ENCODE data around the gene MRPS25.

MRPS25 gene

DNA sequence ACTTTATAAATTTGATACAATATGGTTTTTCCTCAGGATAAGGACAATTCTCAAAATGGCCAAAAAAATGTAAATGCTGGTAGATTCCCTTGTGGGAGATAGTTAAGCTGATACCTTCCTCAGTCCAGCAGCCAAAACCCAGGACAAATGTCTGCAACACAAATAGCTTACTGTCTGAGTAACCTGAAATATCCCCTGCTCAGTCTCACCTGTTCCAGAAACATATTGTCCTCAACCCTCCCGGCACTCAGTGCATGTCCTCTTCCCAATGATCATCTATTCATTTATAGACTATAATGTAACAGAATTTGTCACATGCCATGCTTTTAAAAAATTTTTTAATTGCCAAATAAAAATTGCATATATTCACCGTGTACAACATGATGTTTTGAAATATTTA is 21.6 kb upstream of the MRPS25 start:
- no peak for DNase-seq (ENCODE audit: low spot score)
- in situ Hi-C loops (cut with MboI; ENCODE audit: low sequenced_read_pairs, unreplicated experiment): no loop called here
- TF ChIP-seq, protein P1, sequence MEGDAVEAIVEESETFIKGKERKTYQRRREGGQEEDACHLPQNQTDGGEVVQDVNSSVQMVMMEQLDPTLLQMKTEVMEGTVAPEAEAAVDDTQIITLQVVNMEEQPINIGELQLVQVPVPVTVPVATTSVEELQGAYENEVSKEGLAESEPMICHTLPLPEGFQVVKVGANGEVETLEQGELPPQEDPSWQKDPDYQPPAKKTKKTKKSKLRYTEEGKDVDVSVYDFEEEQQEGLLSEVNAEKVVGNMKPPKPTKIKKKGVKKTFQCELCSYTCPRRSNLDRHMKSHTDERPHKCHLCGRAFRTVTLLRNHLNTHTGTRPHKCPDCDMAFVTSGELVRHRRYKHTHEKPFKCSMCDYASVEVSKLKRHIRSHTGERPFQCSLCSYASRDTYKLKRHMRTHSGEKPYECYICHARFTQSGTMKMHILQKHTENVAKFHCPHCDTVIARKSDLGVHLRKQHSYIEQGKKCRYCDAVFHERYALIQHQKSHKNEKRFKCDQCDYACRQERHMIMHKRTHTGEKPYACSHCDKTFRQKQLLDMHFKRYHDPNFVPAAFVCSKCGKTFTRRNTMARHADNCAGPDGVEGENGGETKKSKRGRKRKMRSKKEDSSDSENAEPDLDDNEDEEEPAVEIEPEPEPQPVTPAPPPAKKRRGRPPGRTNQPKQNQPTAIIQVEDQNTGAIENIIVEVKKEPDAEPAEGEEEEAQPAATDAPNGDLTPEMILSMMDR (IDR thresholded peaks at IDR 0.05; ENCODE audit: borderline replicate concordance, control extremely low read depth, extremely low read depth, insufficient read depth, missing control alignments): no peak

GRCh38 chr3:15086263-15086662 is 21.1 kb upstream of the MRPS25 start:
- in situ Hi-C loops (cut with MboI; ENCODE audit: low sequenced_read_pairs, unreplicated experiment): no loop called here
- DNase-seq (ENCODE audit: low spot score): no peak
- TF ChIP-seq, protein P1 (IDR thresholded peaks at IDR 0.05; ENCODE audit: borderline replicate concordance, control extremely low read depth, extremely low read depth, insufficient read depth, missing control alignments): no peak

- DNase-seq (ENCODE audit: low spot score): no peak
- TF ChIP-seq, protein P1 (IDR thresholded peaks at IDR 0.05; ENCODE audit: borderline replicate concordance, control extremely low read depth, extremely low read depth, insufficient read depth, missing control alignments): no peak
- in situ Hi-C loops (cut with MboI; ENCODE audit: low sequenced_read_pairs, unreplicated experiment): no loop called here
Measured at GRCh38 chr3:15083252-15083651, 18.1 kb upstream of the MRPS25 start.

DNA sequence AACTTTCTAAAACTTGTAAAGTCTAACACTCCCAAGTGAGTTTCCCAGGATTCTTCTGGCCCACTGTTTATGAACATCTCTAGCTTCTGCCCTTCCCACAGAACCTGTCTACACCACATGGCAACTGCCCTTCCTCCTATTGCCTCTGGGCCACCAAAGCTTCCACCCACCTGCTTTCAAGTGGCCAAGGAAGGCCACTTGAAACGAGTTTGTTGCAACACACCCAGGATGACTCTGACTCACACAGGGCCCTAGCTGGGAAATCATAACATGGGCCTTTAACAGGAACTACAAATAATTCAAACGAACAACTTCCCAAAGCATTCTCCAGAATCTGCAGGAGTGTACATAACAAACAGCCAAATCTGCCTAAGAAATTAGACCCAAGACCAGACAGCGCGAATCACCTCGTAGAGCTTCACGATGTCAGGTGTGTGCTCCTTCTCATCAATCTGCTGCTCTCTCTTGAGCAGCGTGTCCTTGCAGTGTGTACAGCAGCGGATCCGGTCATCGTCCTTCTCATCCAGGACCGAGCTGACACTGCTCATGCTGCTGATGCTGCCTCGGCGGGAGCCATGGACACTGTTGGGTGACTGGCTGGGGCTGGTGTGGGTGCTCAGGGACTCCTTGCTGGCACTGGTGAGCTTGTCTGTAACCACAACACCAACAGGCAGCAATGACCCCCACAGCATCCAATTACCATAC is 17.0 kb upstream of the MRPS25 start:
- DNase-seq (ENCODE audit: low spot score): no peak
- in situ Hi-C loops (cut with MboI; ENCODE audit: low sequenced_read_pairs, unreplicated experiment): no loop called here
- TF ChIP-seq, protein P1 (IDR thresholded peaks at IDR 0.05; ENCODE audit: borderline replicate concordance, control extremely low read depth, extremely low read depth, insufficient read depth, missing control alignments): no peak

- TF ChIP-seq, protein P1 (IDR thresholded peaks at IDR 0.05; ENCODE audit: borderline replicate concordance, control extremely low read depth, extremely low read depth, insufficient read depth, missing control alignments): no peak
- DNase-seq (ENCODE audit: low spot score): no peak
- in situ Hi-C loops (cut with MboI; ENCODE audit: low sequenced_read_pairs, unreplicated experiment): no loop called here
Measured at GRCh38 chr3:15079091-15079490, 14.0 kb upstream of the MRPS25 start.

DNA sequence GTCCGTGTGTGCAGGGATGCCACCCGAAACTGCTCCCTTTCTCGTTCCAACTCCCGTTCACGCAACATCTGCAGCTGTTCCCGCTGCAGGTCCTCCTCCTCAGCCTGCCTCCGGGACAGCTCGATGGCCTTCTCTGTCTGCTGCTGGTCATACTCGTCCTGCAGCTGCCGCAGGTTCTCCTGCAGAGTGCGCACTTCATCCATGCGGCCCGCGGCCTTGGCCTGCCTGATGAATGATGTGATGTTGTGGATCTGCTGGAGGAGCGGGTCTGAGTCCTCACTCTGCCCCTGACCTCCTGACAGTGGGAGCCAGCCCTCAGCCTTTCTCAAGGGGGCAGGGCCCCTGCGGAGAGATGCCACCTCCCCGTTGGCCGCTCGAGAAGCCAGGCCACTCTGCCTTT is 9.4 kb upstream of the MRPS25 start:
- no peak for DNase-seq (ENCODE audit: low spot score)
- in situ Hi-C loops (cut with MboI; ENCODE audit: low sequenced_read_pairs, unreplicated experiment): no loop called here
- TF ChIP-seq, protein P1 (IDR thresholded peaks at IDR 0.05; ENCODE audit: borderline replicate concordance, control extremely low read depth, extremely low read depth, insufficient read depth, missing control alignments): no peak
